Measurements from ENCODE around the gene IGF1R. TPM values are rescaled to one million over a fixed set of nuclear protein-coding genes. Genes with fewer than 3 reads are reported as not detected.

Gene IGF1R
- total and polyA plus RNA-seq, 2 of the 13 experiments (the other 11 are each of a cell fraction or from before 2014, with no cell fraction given) = 15.9 to 18.4 TPM

DNA sequence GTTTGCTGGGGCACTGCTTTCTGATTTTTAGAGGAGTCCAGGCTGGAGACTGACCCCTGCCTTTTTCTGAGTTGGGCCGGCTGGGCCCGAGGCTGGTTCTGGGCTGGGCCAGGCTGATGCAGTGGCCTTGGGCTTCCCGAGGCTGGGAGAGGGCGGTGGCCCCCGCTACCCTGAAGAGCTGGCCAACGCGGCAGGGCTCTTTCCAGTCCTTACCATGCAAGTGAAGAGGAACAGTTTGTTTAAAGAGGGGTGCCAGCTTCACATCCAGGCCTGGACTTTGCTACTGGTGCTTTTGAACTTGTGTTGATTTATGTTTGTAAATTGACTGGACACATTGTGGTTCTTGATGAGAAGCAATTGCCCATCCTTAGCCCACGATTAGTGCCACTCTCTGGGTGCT lies 15.3 kb downstream of the IGF1R start (continued):
- TF ChIP-seq, protein P1, sequence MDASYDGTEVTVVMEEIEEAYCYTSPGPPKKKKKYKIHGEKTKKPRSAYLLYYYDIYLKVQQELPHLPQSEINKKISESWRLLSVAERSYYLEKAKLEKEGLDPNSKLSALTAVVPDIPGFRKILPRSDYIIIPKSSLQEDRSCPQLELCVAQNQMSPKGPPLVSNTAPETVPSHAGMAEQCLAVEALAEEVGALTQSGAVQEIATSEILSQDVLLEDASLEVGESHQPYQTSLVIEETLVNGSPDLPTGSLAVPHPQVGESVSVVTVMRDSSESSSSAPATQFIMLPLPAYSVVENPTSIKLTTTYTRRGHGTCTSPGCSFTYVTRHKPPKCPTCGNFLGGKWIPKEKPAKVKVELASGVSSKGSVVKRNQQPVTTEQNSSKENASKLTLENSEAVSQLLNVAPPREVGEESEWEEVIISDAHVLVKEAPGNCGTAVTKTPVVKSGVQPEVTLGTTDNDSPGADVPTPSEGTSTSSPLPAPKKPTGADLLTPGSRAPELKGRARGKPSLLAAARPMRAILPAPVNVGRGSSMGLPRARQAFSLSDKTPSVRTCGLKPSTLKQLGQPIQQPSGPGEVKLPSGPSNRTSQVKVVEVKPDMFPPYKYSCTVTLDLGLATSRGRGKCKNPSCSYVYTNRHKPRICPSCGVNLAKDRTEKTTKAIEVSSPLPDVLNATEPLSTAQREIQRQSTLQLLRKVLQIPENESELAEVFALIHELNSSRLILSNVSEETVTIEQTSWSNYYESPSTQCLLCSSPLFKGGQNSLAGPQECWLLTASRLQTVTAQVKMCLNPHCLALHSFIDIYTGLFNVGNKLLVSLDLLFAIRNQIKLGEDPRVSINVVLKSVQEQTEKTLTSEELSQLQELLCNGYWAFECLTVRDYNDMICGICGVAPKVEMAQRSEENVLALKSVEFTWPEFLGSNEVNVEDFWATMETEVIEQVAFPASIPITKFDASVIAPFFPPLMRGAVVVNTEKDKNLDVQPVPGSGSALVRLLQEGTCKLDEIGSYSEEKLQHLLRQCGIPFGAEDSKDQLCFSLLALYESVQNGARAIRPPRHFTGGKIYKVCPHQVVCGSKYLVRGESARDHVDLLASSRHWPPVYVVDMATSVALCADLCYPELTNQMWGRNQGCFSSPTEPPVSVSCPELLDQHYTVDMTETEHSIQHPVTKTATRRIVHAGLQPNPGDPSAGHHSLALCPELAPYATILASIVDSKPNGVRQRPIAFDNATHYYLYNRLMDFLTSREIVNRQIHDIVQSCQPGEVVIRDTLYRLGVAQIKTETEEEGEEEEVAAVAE (CRISPR knock-in tag; IDR thresholded peaks at IDR 0.05; ENCODE audit: borderline replicate concordance) = no peak
- TF ChIP-seq ZSCAN9 (CRISPR knock-in tag; IDR thresholded peaks at IDR 0.05; ENCODE audit: borderline replicate concordance) = no peak
- no peak for TF ChIP-seq TBX3 (IDR thresholded peaks at IDR 0.05; ENCODE audit: borderline replicate concordance)
- TF ChIP-seq TSC22D2 (CRISPR knock-in tag; IDR thresholded peaks at IDR 0.05; ENCODE audit: borderline replicate concordance) = no peak
- TF ChIP-seq BCL6 (CRISPR knock-in tag; IDR thresholded peaks at IDR 0.05) = 0 out of 2 replicates have a peak, but pooled peaks have one; percentile 10
- TF ChIP-seq, protein P2, sequence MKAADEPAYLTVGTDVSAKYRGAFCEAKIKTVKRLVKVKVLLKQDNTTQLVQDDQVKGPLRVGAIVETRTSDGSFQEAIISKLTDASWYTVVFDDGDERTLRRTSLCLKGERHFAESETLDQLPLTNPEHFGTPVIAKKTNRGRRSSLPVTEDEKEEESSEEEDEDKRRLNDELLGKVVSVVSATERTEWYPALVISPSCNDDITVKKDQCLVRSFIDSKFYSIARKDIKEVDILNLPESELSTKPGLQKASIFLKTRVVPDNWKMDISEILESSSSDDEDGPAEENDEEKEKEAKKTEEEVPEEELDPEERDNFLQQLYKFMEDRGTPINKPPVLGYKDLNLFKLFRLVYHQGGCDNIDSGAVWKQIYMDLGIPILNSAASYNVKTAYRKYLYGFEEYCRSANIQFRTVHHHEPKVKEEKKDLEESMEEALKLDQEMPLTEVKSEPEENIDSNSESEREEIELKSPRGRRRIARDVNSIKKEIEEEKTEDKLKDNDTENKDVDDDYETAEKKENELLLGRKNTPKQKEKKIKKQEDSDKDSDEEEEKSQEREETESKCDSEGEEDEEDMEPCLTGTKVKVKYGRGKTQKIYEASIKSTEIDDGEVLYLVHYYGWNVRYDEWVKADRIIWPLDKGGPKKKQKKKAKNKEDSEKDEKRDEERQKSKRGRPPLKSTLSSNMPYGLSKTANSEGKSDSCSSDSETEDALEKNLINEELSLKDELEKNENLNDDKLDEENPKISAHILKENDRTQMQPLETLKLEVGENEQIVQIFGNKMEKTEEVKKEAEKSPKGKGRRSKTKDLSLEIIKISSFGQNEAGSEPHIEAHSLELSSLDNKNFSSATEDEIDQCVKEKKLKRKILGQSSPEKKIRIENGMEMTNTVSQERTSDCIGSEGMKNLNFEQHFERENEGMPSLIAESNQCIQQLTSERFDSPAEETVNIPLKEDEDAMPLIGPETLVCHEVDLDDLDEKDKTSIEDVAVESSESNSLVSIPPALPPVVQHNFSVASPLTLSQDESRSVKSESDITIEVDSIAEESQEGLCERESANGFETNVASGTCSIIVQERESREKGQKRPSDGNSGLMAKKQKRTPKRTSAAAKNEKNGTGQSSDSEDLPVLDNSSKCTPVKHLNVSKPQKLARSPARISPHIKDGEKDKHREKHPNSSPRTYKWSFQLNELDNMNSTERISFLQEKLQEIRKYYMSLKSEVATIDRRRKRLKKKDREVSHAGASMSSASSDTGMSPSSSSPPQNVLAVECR (CRISPR knock-in tag; IDR thresholded peaks at IDR 0.05; ENCODE audit: borderline replicate concordance) = peak; percentile 23; the same call in 1 of the 2 replicates
- no peak for TF ChIP-seq ZNF768 (CRISPR knock-in tag; IDR thresholded peaks at IDR 0.05)
- TF ChIP-seq ERF (CRISPR knock-in tag; IDR thresholded peaks at IDR 0.05) = no peak
- TF ChIP-seq NRL (CRISPR knock-in tag; IDR thresholded peaks at IDR 0.05; ENCODE audit: borderline replicate concordance) = no peak
- no peak for TF ChIP-seq STAG1 (CRISPR knock-in tag; IDR thresholded peaks at IDR 0.05)
- no peak for TF ChIP-seq RXRA (CRISPR knock-in tag; IDR thresholded peaks at IDR 0.05)
- no peak for TF ChIP-seq RFXANK (CRISPR knock-in tag; IDR thresholded peaks at IDR 0.05)
- TF ChIP-seq, protein P3, sequence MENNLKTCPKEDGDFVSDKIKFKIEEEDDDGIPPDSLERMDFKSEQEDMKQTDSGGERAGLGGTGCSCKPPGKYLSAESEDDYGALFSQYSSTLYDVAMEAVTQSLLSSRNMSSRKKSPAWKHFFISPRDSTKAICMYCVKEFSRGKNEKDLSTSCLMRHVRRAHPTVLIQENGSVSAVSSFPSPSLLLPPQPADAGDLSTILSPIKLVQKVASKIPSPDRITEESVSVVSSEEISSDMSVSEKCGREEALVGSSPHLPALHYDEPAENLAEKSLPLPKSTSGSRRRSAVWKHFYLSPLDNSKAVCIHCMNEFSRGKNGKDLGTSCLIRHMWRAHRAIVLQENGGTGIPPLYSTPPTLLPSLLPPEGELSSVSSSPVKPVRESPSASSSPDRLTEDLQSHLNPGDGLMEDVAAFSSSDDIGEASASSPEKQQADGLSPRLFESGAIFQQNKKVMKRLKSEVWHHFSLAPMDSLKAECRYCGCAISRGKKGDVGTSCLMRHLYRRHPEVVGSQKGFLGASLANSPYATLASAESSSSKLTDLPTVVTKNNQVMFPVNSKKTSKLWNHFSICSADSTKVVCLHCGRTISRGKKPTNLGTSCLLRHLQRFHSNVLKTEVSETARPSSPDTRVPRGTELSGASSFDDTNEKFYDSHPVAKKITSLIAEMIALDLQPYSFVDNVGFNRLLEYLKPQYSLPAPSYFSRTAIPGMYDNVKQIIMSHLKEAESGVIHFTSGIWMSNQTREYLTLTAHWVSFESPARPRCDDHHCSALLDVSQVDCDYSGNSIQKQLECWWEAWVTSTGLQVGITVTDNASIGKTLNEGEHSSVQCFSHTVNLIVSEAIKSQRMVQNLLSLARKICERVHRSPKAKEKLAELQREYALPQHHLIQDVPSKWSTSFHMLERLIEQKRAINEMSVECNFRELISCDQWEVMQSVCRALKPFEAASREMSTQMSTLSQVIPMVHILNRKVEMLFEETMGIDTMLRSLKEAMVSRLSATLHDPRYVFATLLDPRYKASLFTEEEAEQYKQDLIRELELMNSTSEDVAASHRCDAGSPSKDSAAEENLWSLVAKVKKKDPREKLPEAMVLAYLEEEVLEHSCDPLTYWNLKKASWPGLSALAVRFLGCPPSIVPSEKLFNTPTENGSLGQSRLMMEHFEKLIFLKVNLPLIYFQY (CRISPR knock-in tag; IDR thresholded peaks at IDR 0.05; ENCODE audit: borderline replicate concordance) = peak; percentile 90; the same call in 1 of the 2 replicates
- no peak for TF ChIP-seq ZNF790 (CRISPR knock-in tag; IDR thresholded peaks at IDR 0.05; ENCODE audit: borderline replicate concordance)
- TF ChIP-seq, protein P4, sequence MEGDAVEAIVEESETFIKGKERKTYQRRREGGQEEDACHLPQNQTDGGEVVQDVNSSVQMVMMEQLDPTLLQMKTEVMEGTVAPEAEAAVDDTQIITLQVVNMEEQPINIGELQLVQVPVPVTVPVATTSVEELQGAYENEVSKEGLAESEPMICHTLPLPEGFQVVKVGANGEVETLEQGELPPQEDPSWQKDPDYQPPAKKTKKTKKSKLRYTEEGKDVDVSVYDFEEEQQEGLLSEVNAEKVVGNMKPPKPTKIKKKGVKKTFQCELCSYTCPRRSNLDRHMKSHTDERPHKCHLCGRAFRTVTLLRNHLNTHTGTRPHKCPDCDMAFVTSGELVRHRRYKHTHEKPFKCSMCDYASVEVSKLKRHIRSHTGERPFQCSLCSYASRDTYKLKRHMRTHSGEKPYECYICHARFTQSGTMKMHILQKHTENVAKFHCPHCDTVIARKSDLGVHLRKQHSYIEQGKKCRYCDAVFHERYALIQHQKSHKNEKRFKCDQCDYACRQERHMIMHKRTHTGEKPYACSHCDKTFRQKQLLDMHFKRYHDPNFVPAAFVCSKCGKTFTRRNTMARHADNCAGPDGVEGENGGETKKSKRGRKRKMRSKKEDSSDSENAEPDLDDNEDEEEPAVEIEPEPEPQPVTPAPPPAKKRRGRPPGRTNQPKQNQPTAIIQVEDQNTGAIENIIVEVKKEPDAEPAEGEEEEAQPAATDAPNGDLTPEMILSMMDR (CRISPR knock-in tag; IDR thresholded peaks at IDR 0.05) = no peak
